Spleen (tissue), 11 donors: ENCODE data around the gene STRN. TPM values are rescaled to one million over a fixed set of nuclear protein-coding genes. Genes with fewer than 3 reads are reported as not detected.

Experiments used
- DNase-seq: peaks from one replicate; pipeline ENCODE4 v3.0.0-alpha.2; 2020
- H3K27ac ChIP-seq, 8 donors: fragments of 200-600 bp; sonication (generic) in 7 of 8; 1 replicate in 4 of 8; 2 replicates in 4 of 8; pipeline versions ENCODE4 v1.5.0 to v1.8.0; 2016 to 2021; ENCODE audit warnings: inconsistent platforms in 4 of 8, mild to moderate bottlenecking in 4 of 8, moderate library complexity in 1 of 8
- H3K27me3 ChIP-seq, 7 donors: fragments of 200-600 bp; sonication (generic) in 6 of 7; replicated peaks in 1 of 7; 1 replicate in 4 of 7; 2 replicates in 3 of 7; pipeline versions ENCODE4 v1.5.0 to v1.8.0; 2016 to 2021; ENCODE audit warnings: inconsistent platforms in 3 of 7, mild to moderate bottlenecking in 1 of 7
- H3K36me3 ChIP-seq, 6 donors: fragments of 200-600 bp; sonication (generic) in 5 of 6; 1 replicate in 4 of 6; 2 replicates in 2 of 6; pipeline versions ENCODE4 v1.5.0 to v1.8.0; 2016 to 2021; ENCODE audit warnings: inconsistent platforms in 2 of 6
- H3K4me1 ChIP-seq, 6 donors: fragments of 200-600 bp; sonication (generic) in 5 of 6; 1 replicate in 3 of 6; 2 replicates in 3 of 6; pipeline versions ENCODE4 v1.5.0 to v1.8.0; 2016 to 2021; ENCODE audit warnings: inconsistent platforms in 3 of 6
- H3K4me3 ChIP-seq, 8 donors: fragments of 200-600 bp; sonication (generic) in 7 of 8; 1 replicate in 4 of 8; 2 replicates in 4 of 8; pipeline versions ENCODE4 v1.5.0 to v1.8.0; 2016 to 2021; ENCODE audit warnings: inconsistent platforms in 4 of 8, mild to moderate bottlenecking in 4 of 8, moderate library complexity in 2 of 8
- H3K9me3 ChIP-seq, 8 donors: fragments of 200-600 bp; sonication (generic) in 7 of 8; 1 replicate in 4 of 8; 2 replicates in 4 of 8; pipeline versions ENCODE4 v1.5.0 to v1.8.0; 2016 to 2021; ENCODE audit warnings: inconsistent platforms in 4 of 8
- CTCF ChIP-seq, 11 experiments: fragments of 200-600 bp in 7 of 11; fragments of 450-650 bp in 4 of 11; sonication (generic) in 4 of 11; IDR thresholded peaks in 8 of 11; conservative IDR thresholded peaks in 3 of 11; 1 replicate in 7 of 11; 2 replicates in 4 of 11; pipeline versions ENCODE4 v1.4.0 to v1.8.0; 2016 to 2021; ENCODE audit warnings: antibody characterized with exemption in 11 of 11, inconsistent platforms in 4 of 11, mild to moderate bottlenecking in 1 of 11
- POLR2A ChIP-seq, 3 donors: fragments of 450-650 bp; IDR thresholded peaks; one replicate each; pipeline ENCODE4 v1.5.1; 2017; ENCODE audit warnings: antibody characterized with exemption in 3 of 3, mild to moderate bottlenecking in 1 of 3
- POLR2AphosphoS5 ChIP-seq, 3 donors: sonication (generic); formaldehyde crosslinking; IDR thresholded peaks; one replicate each; pipeline ENCODE4 v1.5.1; 2017; ENCODE audit warnings: antibody characterized with exemption in 3 of 3
- WGBS, 5 donors: extraction: QIAGEN DNeasy Blood & Tissue Kit in 3 of 5; methylation state at CpG; one replicate each; pipeline versions ENCODE4 v1.1.5 to v1.1.7; 2013 to 2018; 5-methylcytosine and 5-hydroxymethylcytosine counted together
- intact Hi-C: fragments of 100-400 bp; cut with DNase I; formaldehyde crosslinking; loops from one replicate; pipeline ENCODE4 v1.15.0; 2023; ENCODE audit warnings: low total_unique reads
- polyA plus RNA-seq, 3 donors: library from polyadenylated mRNA; stranded (reverse); fragments of 200-250 nt; gene quantifications; one replicate each; pipeline ENCODE4 v1.2.1, GENCODE V29; 2013
- total RNA-seq, 7 donors: library from RNA; depleted of rRNA in 3 of 7; stranded (reverse); fragments of >200 nt in 3 of 7; fragmentation: NEBNext Ultra II Directional in 4 of 7; extraction: Animal tissue kit (Norgen Biotek cat#: 25700) in 4 of 7; gene quantifications; one replicate each; pipeline versions ENCODE4 v1.1.0 to v1.2.1, GENCODE V29; 2016 to 2021
- donor health status: healthy with polysubstance abuse.
- donor health status: DM: no; HTN: no; CAD: no; lungs with moderate emphysema.
- donor health status: DM: no; HTN: no; CAD: no.
- donor health status: Bipolar disorder and iron deficiency.
- donor health status: healthy.
- donor health status: DM: no; HTN: no; CAD: no.
- donor health status: DM: yes; HTN: yes; CAD: no.

STRN gene
- total and polyA plus RNA-seq, 10 donors: 2.2 to 33.3 (median 26.2) TPM

DNA sequence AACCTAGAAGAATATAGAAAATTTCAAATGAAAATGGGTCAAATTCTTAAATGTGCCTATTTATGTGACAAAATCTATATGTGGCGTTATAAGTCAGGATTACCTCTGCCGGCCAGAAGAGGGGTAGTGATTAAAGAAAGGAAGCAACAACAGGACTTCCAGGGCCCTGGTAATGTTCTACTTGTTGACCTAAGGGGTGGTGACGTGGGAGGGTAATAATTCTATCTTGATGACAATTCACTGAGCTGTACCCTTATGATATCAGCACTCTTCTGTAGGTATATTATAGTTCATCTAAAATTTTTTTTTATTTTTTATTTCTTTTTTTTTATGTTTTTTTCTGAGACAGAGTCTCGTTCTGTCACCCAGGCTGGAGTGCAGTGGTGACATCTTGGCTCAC is 87.9 kb downstream of the STRN start:
- H3K9me3 ChIP-seq: peaks cover 0 to 6% (median 0%) of the 10 kb centered on the region in 8 donors
- H3K36me3 ChIP-seq: peaks cover 0 to 100% (median 58%) of the 10 kb centered on the region in 6 donors
- intact Hi-C loops: no loop called here
- H3K27ac ChIP-seq: no peak overlapping the region
- no peak for DNase-seq
- no peak for TF ChIP-seq POLR2A (IDR thresholded peaks at IDR 0.05)
- TF ChIP-seq POLR2AphosphoS5 (IDR thresholded peaks at IDR 0.05): no peak
- no peak for TF ChIP-seq CTCF (IDR thresholded peaks at IDR 0.05 in 8 of 11, conservative IDR thresholded peaks at IDR 0.05 in 3 of 11)
- no peaks in the 10 kb centered on the region for H3K4me1 ChIP-seq
- WGBS, 5 donors: 93 to 96% (median 94%) methylated on average over 4 of the region's 4 CpGs
- H3K27me3 ChIP-seq: no peaks in the 10 kb centered on the region
- H3K4me3 ChIP-seq: no peak overlapping the region

- no peak for DNase-seq
- TF ChIP-seq POLR2A (IDR thresholded peaks at IDR 0.05): no peak
- no peak for TF ChIP-seq CTCF (IDR thresholded peaks at IDR 0.05 in 8 of 11, conservative IDR thresholded peaks at IDR 0.05 in 3 of 11)
- TF ChIP-seq POLR2AphosphoS5 (IDR thresholded peaks at IDR 0.05): no peak
- Histone ChIP-seq H3K4me1 (no peaks in the 10 kb centered on the region), H3K36me3 (peaks cover 0 to 100% (median 52%) of the 10 kb centered on the region in 6 donors), H3K9me3 (peaks cover 0 to 6% (median 0%) of the 10 kb centered on the region in 8 donors), H3K4me3 (no peak overlapping the region), H3K27ac (no peak overlapping the region), H3K27me3 (no peaks in the 10 kb centered on the region)
- WGBS, 5 donors: 77 to 88% (median 80%) methylated on average over 1 of the region's 1 CpG
- intact Hi-C loops: no loop called here
Measured at GRCh38 chr2:36871068-36871707, 95.1 kb downstream of the STRN start.

GRCh38 chr2:36869606-36870005 is 96.7 kb downstream of the STRN start:
- peaks cover 0 to 100% (median 45%) of the 10 kb centered on the region in 6 donors for H3K36me3 ChIP-seq
- DNase-seq: no peak
- H3K4me3 ChIP-seq: no peak overlapping the region
- 65 to 84% (median 66%) methylated on average over 3 of the region's 3 CpGs for WGBS, 5 donors
- no peaks in the 10 kb centered on the region for H3K4me1 ChIP-seq
- no peak overlapping the region for H3K27ac ChIP-seq
- TF ChIP-seq CTCF (IDR thresholded peaks at IDR 0.05 in 8 of 11, conservative IDR thresholded peaks at IDR 0.05 in 3 of 11): no peak
- H3K9me3 ChIP-seq: peaks cover 0 to 6% (median 0%) of the 10 kb centered on the region in 8 donors
- H3K27me3 ChIP-seq: no peaks in the 10 kb centered on the region
- intact Hi-C loops: no loop called here

- no peak for TF ChIP-seq POLR2A (IDR thresholded peaks at IDR 0.05)
- no peak for TF ChIP-seq CTCF (IDR thresholded peaks at IDR 0.05 in 8 of 11, conservative IDR thresholded peaks at IDR 0.05 in 3 of 11)
- no peak for TF ChIP-seq POLR2AphosphoS5 (IDR thresholded peaks at IDR 0.05)
- 95 to 100% (median 99%) methylated on average over 2 of the region's 2 CpGs for WGBS, 5 donors
- H3K4me1 ChIP-seq: no peaks in the 10 kb centered on the region
- DNase-seq: no peak
- intact Hi-C loops: no loop called here
- no peak overlapping the region for H3K27ac ChIP-seq
- H3K27me3 ChIP-seq: no peaks in the 10 kb centered on the region
- no peak overlapping the region for H3K4me3 ChIP-seq
- no peaks in the 10 kb centered on the region for H3K9me3 ChIP-seq
- H3K36me3 ChIP-seq: peaks cover 0 to 87% (median 36%) of the 10 kb centered on the region in 6 donors
Measured at GRCh38 chr2:36861896-36862295, 104.4 kb downstream of the STRN start.
